ENCODE results near the gene RBKS. TPM values are rescaled to one million over a fixed set of nuclear protein-coding genes. Genes with fewer than 3 reads are reported as not detected.

RBKS gene
- total and polyA plus RNA-seq, 2 of the 8 experiments (the other 6 are each of a cell fraction or from before 2014, with no cell fraction given) = 1.1 to 1.5 TPM

- no peak for TF ChIP-seq CHD7 (IDR thresholded peaks at IDR 0.05; ENCODE audit: insufficient replicate concordance, low read length)
- TF ChIP-seq TCF12 (IDR thresholded peaks at IDR 0.05; ENCODE audit: low read depth, low read length) = no peak
- TF ChIP-seq USF2 (IDR thresholded peaks at IDR 0.05; ENCODE audit: low read length) = no peak
- no peak for TF ChIP-seq KDM1A (IDR thresholded peaks at IDR 0.05; ENCODE audit: borderline replicate concordance, low read length)
- TF ChIP-seq TAF7 (optimal IDR thresholded peaks at IDR 0.05; ENCODE audit: borderline replicate concordance, low read depth, low read length) = no peak
Observed at GRCh38 chr2:27903649-27904404, 13.6 kb upstream of the RBKS start (continued).

Measured in H1 (cell line).